Neural cell (in vitro differentiated cells): ENCODE results near the gene PTPRN2. TPM values are rescaled to one million over a fixed set of nuclear protein-coding genes. Genes with fewer than 3 reads are reported as not detected.

Source experiments
- H2AFZ ChIP-seq: fragments of 200-600, 300-800 bp; sonication (generic), shearing (Covaris generic); 2 replicates; pipeline ENCODE4 v1.6.0; 2014; ENCODE audit warnings: low read depth, mild to moderate bottlenecking, antibody characterized with exemption, low read length, moderate library complexity
- H3F3A ChIP-seq: fragments of 200-600 bp; shearing (Covaris generic); 2 replicates; pipeline ENCODE4 v1.6.1; 2016; ENCODE audit warnings: mild to moderate bottlenecking, moderate library complexity, mixed read lengths, antibody characterized with exemption, low read length; ENCODE audit not compliant: insufficient read depth, poor library complexity, severe bottlenecking
- H3K27ac ChIP-seq: fragments of 200-600, 300-800 bp; sonication (generic), shearing (Covaris generic); 2 replicates; pipeline ENCODE4 v1.5.1; 2014; ENCODE audit warnings: mild to moderate bottlenecking, low read length, moderate library complexity
- H3K27me3 ChIP-seq: fragments of 300-800, 200-600 bp; sonication (generic), shearing (Covaris generic); 2 replicates; pipeline ENCODE4 v1.6.0; 2014; ENCODE audit warnings: mild to moderate bottlenecking, low read depth, low read length, moderate library complexity; ENCODE audit not compliant: insufficient read depth
- H3K36me3 ChIP-seq: fragments of 300-800, 200-600 bp; sonication (generic), shearing (Covaris generic); 2 replicates; pipeline ENCODE4 v1.5.1; 2014; ENCODE audit warnings: mild to moderate bottlenecking, antibody characterized with exemption, low read length, moderate library complexity; ENCODE audit not compliant: insufficient read depth
- H3K4me2 ChIP-seq: fragments of 300-800, 200-600 bp; sonication (generic), shearing (Covaris generic); 2 replicates; pipeline ENCODE4 v1.6.0; 2014; ENCODE audit warnings: mild to moderate bottlenecking, low read length
- H3K4me3 ChIP-seq: fragments of 300-800, 200-600 bp; sonication (generic), shearing (Covaris generic); 2 replicates; pipeline ENCODE4 v1.5.1; 2014; ENCODE audit warnings: mild to moderate bottlenecking, low read length, moderate library complexity
- H3K79me2 ChIP-seq: fragments of 200-600 bp; shearing (Covaris generic); replicated peaks from 2 replicates; pipeline ENCODE4 v1.6.0; 2014; ENCODE audit warnings: mild to moderate bottlenecking, low read length, moderate library complexity; ENCODE audit not compliant: insufficient read depth
- H3K9ac ChIP-seq: fragments of 300-800, 200-600 bp; sonication (generic), shearing (Covaris generic); 2 replicates; pipeline ENCODE4 v1.6.1; 2016; ENCODE audit warnings: mild to moderate bottlenecking, low read length, mixed read lengths
- H3K9me2 ChIP-seq: fragments of 200-600 bp; shearing (Covaris generic); 2 replicates; pipeline ENCODE4 v1.6.1; 2016; ENCODE audit warnings: mild to moderate bottlenecking, low read length, mixed read lengths; ENCODE audit not compliant: insufficient read depth
- H3K9me3 ChIP-seq: fragments of 200-600, 300-800 bp; sonication (generic), shearing (Covaris generic); 2 replicates; pipeline ENCODE4 v1.6.1; 2016; ENCODE audit warnings: mild to moderate bottlenecking, mixed run types, low read length, moderate library complexity, mixed read lengths
- H4K20me1 ChIP-seq: fragments of 200-600 bp; shearing (Covaris generic); 2 replicates; pipeline ENCODE4 v1.6.1; 2016; ENCODE audit warnings: mild to moderate bottlenecking, mixed run types; ENCODE audit not compliant: insufficient read depth
- CTCF ChIP-seq: fragments of 450-650 bp; IDR thresholded peaks from 2 replicates; pipeline ENCODE4 v1.5.1; 2014; ENCODE audit warnings: antibody characterized with exemption, mild to moderate bottlenecking, moderate library complexity; ENCODE audit not compliant: poor library complexity, severe bottlenecking
- EP300 ChIP-seq: fragments of 450-650 bp; conservative IDR thresholded peaks from 2 replicates; pipeline ENCODE4 v1.6.1; 2014; ENCODE audit warnings: antibody characterized with exemption, mild to moderate bottlenecking, moderate library complexity; ENCODE audit not compliant: poor library complexity, severe bottlenecking
- EZH2 ChIP-seq: fragments of 200-600, 300-800 bp; shearing (Covaris generic), sonication (generic); IDR thresholded peaks from 2 replicates; pipeline ENCODE4 v1.6.1; 2014; ENCODE audit warnings: antibody characterized with exemption, low read length, borderline replicate concordance, mild to moderate bottlenecking; ENCODE audit not compliant: insufficient read depth, poor library complexity, severe bottlenecking
- MXI1 ChIP-seq: fragments of 450-650 bp; conservative IDR thresholded peaks from 2 replicates; pipeline ENCODE4 v1.6.1; 2014; ENCODE audit warnings: antibody characterized with exemption, mild to moderate bottlenecking; ENCODE audit not compliant: poor library complexity, severe bottlenecking
- POLR2AphosphoS5 ChIP-seq: IDR thresholded peaks from 2 replicates; pipeline ENCODE4 v1.6.1; 2012
- RAD21 ChIP-seq: fragments of 450-650 bp; conservative IDR thresholded peaks from 2 replicates; pipeline ENCODE4 v1.6.1; 2014; ENCODE audit warnings: antibody characterized with exemption, mild to moderate bottlenecking, moderate library complexity
- REST ChIP-seq: IDR thresholded peaks from 2 replicates; pipeline ENCODE4 v1.6.1; 2012; ENCODE audit warnings: borderline replicate concordance
- SMC3 ChIP-seq: fragments of 450-650 bp; conservative IDR thresholded peaks from 2 replicates; pipeline ENCODE4 v1.6.1; 2014; ENCODE audit warnings: antibody characterized with exemption, mild to moderate bottlenecking, moderate library complexity; ENCODE audit not compliant: poor library complexity
- TAF1 ChIP-seq: IDR thresholded peaks from 2 replicates; pipeline ENCODE4 v1.6.1; 2012; ENCODE audit warnings: low read depth
- polyA plus RNA-seq: library from polyadenylated mRNA; depleted of rRNA; stranded (reverse); fragments of >200 nt; gene quantifications from 2 replicates; pipeline ENCODE4 v1.2.3, GENCODE V29; 2014

The PTPRN2 gene
- polyA plus RNA-seq, 1 donor from 2014 or later: 31.0 TPM

GRCh38 chr7:157537056-157537455 is 1050.6 kb downstream of the PTPRN2 start:
- Histone ChIP-seq H3K27me3 (no peaks in the 10 kb centered on the region), H3K4me2 (no peak overlapping the region), H3K9me3 (no peaks in the 10 kb centered on the region), H3K9me2 (no peaks in the 10 kb centered on the region), H3K9ac (no peak overlapping the region), H3F3A (no peaks in the 10 kb centered on the region), H3K27ac (no peak overlapping the region), H3K36me3 (no peaks in the 10 kb centered on the region), H3K4me3 (no peak overlapping the region), H4K20me1 (no peaks in the 10 kb centered on the region), H2AFZ (no peak overlapping the region), H3K79me2 (no peaks in the 10 kb centered on the region)
- TF ChIP-seq RAD21: no peak
- TF ChIP-seq EP300: no peak
- no peak for TF ChIP-seq POLR2AphosphoS5
- no peak for TF ChIP-seq EZH2
- no peak for TF ChIP-seq REST

GRCh38 chr7:157532068-157532467 is 1055.6 kb downstream of the PTPRN2 start:
- H3K9me3 ChIP-seq: no peaks in the 10 kb centered on the region
- no peaks in the 10 kb centered on the region for H3F3A ChIP-seq
- no peaks in the 10 kb centered on the region for H3K27me3 ChIP-seq
- H3K9ac ChIP-seq: no peak overlapping the region
- H2AFZ ChIP-seq: no peak overlapping the region
- no peaks in the 10 kb centered on the region for H4K20me1 ChIP-seq
- no peaks in the 10 kb centered on the region for H3K36me3 ChIP-seq
- no peak overlapping the region for H3K4me3 ChIP-seq
- H3K4me2 ChIP-seq: no peak overlapping the region
- H3K9me2 ChIP-seq: no peaks in the 10 kb centered on the region
- no peak for TF ChIP-seq POLR2AphosphoS5
- no peak for TF ChIP-seq SMC3
- TF ChIP-seq TAF1: no peak
- TF ChIP-seq EP300: no peak
- TF ChIP-seq MXI1: no peak
- no peak for TF ChIP-seq RAD21
- no peak for TF ChIP-seq EZH2
- no peak for TF ChIP-seq CTCF
- TF ChIP-seq REST: no peak
- no peak overlapping the region for H3K27ac ChIP-seq
- no peaks in the 10 kb centered on the region for H3K79me2 ChIP-seq
